Adipose tissue (tissue), 3 donors: Measurements from ENCODE around the gene ETS1. TPM values are rescaled to one million over a fixed set of nuclear protein-coding genes. Genes with fewer than 3 reads are reported as not detected.

Experiments
- H3K27ac ChIP-seq: one replicate; pipeline ENCODE4 v1.5.1; 2013; ENCODE audit warnings: low read depth, low read length
- WGBS, 3 donors: extraction: QIAGEN DNeasy Blood & Tissue Kit; methylation state at CpG; one replicate each; pipeline ENCODE4 v1.1.7; 2013; 5-methylcytosine and 5-hydroxymethylcytosine counted together
- polyA plus RNA-seq, 3 donors: library from polyadenylated mRNA; stranded (reverse); fragments of 200-250 nt; gene quantifications; one replicate each; pipeline ENCODE4 v1.2.3, GENCODE V29; 2013
- donor health status: healthy with polysubstance abuse.
- donor health status: Bipolar disorder and iron deficiency.
- donor health status: healthy.

ETS1 gene
- polyA plus RNA-seq, 3 donors: 13.7 to 89.4 (median 51.5) TPM

GRCh38 chr11:128553662-128554362 is 33.5 kb downstream of the ETS1 start:
- no peak overlapping the region for H3K27ac ChIP-seq
- WGBS, 3 donors: 19 to 67% (median 25%) methylated on average over 10 of the region's 10 CpGs

GRCh38 chr11:128552783-128553661 is 34.3 kb downstream of the ETS1 start:
- WGBS, 3 donors: 57 to 79% (median 68%) methylated on average over 14 of the region's 14 CpGs
- no peak overlapping the region for H3K27ac ChIP-seq

GRCh38 chr11:128551611-128552335 is 35.6 kb downstream of the ETS1 start:
- 83 to 85% (median 85%) methylated on average over 9 of the region's 9 CpGs for WGBS, 3 donors
- no peak overlapping the region for H3K27ac ChIP-seq

- WGBS, 3 donors: 93 to 97% (median 96%) methylated on average over 4 of the region's 4 CpGs
- H3K27ac ChIP-seq: no peak overlapping the region
Measured at GRCh38 chr11:128551058-128551457, 36.3 kb downstream of the ETS1 start.

- no peak overlapping the region for H3K27ac ChIP-seq
- 79 to 84% (median 81%) methylated on average over 4 of the region's 4 CpGs for WGBS, 3 donors
Measured at GRCh38 chr11:128550261-128550821, 37.0 kb downstream of the ETS1 start.

GRCh38 chr11:128549256-128549944 is 38.0 kb downstream of the ETS1 start:
- 8 to 70% (median 18%) methylated on average over 28 to 37 of the region's 37 CpGs for WGBS, 3 donors
- H3K27ac ChIP-seq: peak overlapping the region; percentile 20

- WGBS, 3 donors: 1 to 2% (median 2%) methylated on average over 26 to 32 of the region's 32 CpGs
- H3K27ac ChIP-seq: peak overlapping the region; percentile 20
Measured at GRCh38 chr11:128548649-128549255, 38.6 kb downstream of the ETS1 start.

GRCh38 chr11:128547946-128548648 is 39.3 kb downstream of the ETS1 start:
- H3K27ac ChIP-seq: peak overlapping the region; percentile 17
- WGBS, 3 donors: 33 to 49% (median 35%) methylated on average over 10 to 11 of the region's 11 CpGs

GRCh38 chr11:128546916-128547315 is 40.4 kb downstream of the ETS1 start:
- no peak overlapping the region for H3K27ac ChIP-seq
- 72 to 90% (median 78%) methylated on average over 2 of the region's 2 CpGs for WGBS, 3 donors

- no peak overlapping the region for H3K27ac ChIP-seq
- WGBS, 3 donors: 11 to 14% (median 12%) methylated on average over 7 of the region's 7 CpGs
Measured at GRCh38 chr11:128544471-128545051, 42.8 kb downstream of the ETS1 start.

GRCh38 chr11:128540469-128540868 is 46.9 kb downstream of the ETS1 start:
- 84 to 89% (median 87%) methylated on average over 6 of the region's 6 CpGs for WGBS, 3 donors
- no peak overlapping the region for H3K27ac ChIP-seq

GRCh38 chr11:128536506-128536905 is 50.9 kb downstream of the ETS1 start:
- WGBS, 3 donors: 35 to 97% (median 95%) methylated on average over 1 of the region's 1 CpG
- no peak overlapping the region for H3K27ac ChIP-seq

GRCh38 chr11:128535468-128536457 is 51.6 kb downstream of the ETS1 start:
- H3K27ac ChIP-seq: no peak overlapping the region
- WGBS, 3 donors: 93% methylated on average over 1 of the region's 1 CpG

- no peak overlapping the region for H3K27ac ChIP-seq
- 92 to 98% (median 98%) methylated on average over 2 of the region's 2 CpGs for WGBS, 3 donors
Measured at GRCh38 chr11:128533472-128533871, 53.9 kb downstream of the ETS1 start.

GRCh38 chr11:128532572-128533091 is 54.7 kb downstream of the ETS1 start:
- no peak overlapping the region for H3K27ac ChIP-seq
- 82 to 96% (median 91%) methylated on average over 6 of the region's 6 CpGs for WGBS, 3 donors
